Measurements from ENCODE around the gene NT5DC4.

The NT5DC4 gene

GRCh38 chr2:112682101-112682500 is 38.7 kb upstream of the NT5DC4 start:
- peaks cover 4% of the 10 kb centered on the region; the same call in 1 of the 2 replicates for H3K27me3 ChIP-seq (ENCODE audit: insufficient read depth, low read length)
- no peak overlapping the region for H2AFZ ChIP-seq (ENCODE audit: low read length)
- H3K9me2 ChIP-seq (ENCODE audit: low read depth, low read length): no peaks in the 10 kb centered on the region
- H3K4me2 ChIP-seq (ENCODE audit: low read length): no peak overlapping the region
- no peaks in the 10 kb centered on the region for H4K20me1 ChIP-seq (ENCODE audit: insufficient read depth, low read length)
- H3K4me1 ChIP-seq (ENCODE audit: insufficient read depth, low read length, severe bottlenecking): no peaks in the 10 kb centered on the region
- no peaks in the 10 kb centered on the region for H3K36me3 ChIP-seq (ENCODE audit: insufficient read depth, low read length)
- TF ChIP-seq, protein P1, sequence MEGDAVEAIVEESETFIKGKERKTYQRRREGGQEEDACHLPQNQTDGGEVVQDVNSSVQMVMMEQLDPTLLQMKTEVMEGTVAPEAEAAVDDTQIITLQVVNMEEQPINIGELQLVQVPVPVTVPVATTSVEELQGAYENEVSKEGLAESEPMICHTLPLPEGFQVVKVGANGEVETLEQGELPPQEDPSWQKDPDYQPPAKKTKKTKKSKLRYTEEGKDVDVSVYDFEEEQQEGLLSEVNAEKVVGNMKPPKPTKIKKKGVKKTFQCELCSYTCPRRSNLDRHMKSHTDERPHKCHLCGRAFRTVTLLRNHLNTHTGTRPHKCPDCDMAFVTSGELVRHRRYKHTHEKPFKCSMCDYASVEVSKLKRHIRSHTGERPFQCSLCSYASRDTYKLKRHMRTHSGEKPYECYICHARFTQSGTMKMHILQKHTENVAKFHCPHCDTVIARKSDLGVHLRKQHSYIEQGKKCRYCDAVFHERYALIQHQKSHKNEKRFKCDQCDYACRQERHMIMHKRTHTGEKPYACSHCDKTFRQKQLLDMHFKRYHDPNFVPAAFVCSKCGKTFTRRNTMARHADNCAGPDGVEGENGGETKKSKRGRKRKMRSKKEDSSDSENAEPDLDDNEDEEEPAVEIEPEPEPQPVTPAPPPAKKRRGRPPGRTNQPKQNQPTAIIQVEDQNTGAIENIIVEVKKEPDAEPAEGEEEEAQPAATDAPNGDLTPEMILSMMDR (IDR thresholded peaks at IDR 0.05; ENCODE audit: low read length): no peak
- no peak for TF ChIP-seq EZH2 (IDR thresholded peaks at IDR 0.05; ENCODE audit: borderline replicate concordance, low read length)
- no peak overlapping the region for H3K4me3 ChIP-seq (ENCODE audit: low read depth, low read length, poor library complexity, severe bottlenecking)
- no peaks in the 10 kb centered on the region for H3K79me2 ChIP-seq (ENCODE audit: insufficient read depth, low read length)
- no peak overlapping the region for H3K9ac ChIP-seq (ENCODE audit: low read length)
- H3K9me3 ChIP-seq (ENCODE audit: low read length): no peaks in the 10 kb centered on the region
- H3K27ac ChIP-seq (ENCODE audit: low read depth, low read length, poor library complexity, severe bottlenecking): no peak overlapping the region
- H3F3A ChIP-seq (ENCODE audit: insufficient read depth, low read length): no peaks in the 10 kb centered on the region

DNA sequence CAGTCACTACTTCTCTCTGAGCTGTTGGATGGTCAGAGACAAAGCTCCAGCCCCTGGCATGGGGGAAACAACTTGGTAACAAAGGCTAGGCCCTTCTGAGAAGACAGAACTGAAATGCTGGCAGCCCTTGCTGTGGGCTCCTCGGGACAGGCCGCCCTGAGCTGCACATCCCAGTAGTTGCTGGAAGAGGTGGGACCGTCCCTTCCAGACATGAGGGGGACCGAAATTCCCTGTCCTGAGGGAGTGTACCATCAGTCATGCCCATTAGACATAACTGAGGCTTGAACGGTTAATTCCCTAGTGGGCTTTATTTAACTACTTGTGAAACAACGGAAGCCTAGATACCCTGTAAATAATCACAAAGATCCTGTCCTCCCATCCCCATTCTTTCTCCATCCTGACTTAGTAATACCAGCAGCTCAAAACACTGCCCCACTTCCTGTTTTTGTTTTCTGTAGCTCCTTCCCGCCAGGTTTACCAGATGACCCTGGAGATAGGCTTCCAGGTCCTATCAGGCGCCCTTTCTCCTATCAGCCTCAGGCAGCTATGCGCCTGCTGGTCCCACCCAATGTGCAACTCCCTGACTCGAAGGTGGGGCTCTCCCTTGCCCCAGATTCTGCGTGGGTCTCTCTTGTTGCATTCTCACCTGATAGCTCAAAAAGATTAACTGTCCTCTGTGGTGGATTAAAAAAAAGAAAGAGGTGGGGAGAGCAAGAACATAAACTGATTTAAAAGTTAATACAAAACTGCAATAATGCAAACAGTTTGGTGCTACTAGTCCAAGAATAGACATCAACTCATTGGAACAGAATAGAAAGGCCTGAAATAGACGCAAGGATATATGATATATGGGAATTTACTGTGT is 37.0 kb upstream of the NT5DC4 start:
- no peak overlapping the region for H3K4me3 ChIP-seq (ENCODE audit: low read depth, low read length, poor library complexity, severe bottlenecking)
- no peaks in the 10 kb centered on the region for H3K9me3 ChIP-seq (ENCODE audit: low read length)
- H3K9me2 ChIP-seq (ENCODE audit: low read depth, low read length): no peaks in the 10 kb centered on the region
- H2AFZ ChIP-seq (ENCODE audit: low read length): no peak overlapping the region
- no peak overlapping the region for H3K27ac ChIP-seq (ENCODE audit: low read depth, low read length, poor library complexity, severe bottlenecking)
- H3K4me1 ChIP-seq (ENCODE audit: insufficient read depth, low read length, severe bottlenecking): no peaks in the 10 kb centered on the region
- H3F3A ChIP-seq (ENCODE audit: insufficient read depth, low read length): no peaks in the 10 kb centered on the region
- H4K20me1 ChIP-seq (ENCODE audit: insufficient read depth, low read length): no peaks in the 10 kb centered on the region
- H3K36me3 ChIP-seq (ENCODE audit: insufficient read depth, low read length): no peaks in the 10 kb centered on the region
- no peak overlapping the region for H3K4me2 ChIP-seq (ENCODE audit: low read length)
- H3K27me3 ChIP-seq (ENCODE audit: insufficient read depth, low read length): peaks cover 4% of the 10 kb centered on the region; the same call in 1 of the 2 replicates
- TF ChIP-seq, protein P1 (IDR thresholded peaks at IDR 0.05; ENCODE audit: low read length): no peak
- no peak for TF ChIP-seq EZH2 (IDR thresholded peaks at IDR 0.05; ENCODE audit: borderline replicate concordance, low read length)
- H3K9ac ChIP-seq (ENCODE audit: low read length): no peak overlapping the region
- no peaks in the 10 kb centered on the region for H3K79me2 ChIP-seq (ENCODE audit: insufficient read depth, low read length)

GRCh38 chr2:112684415-112684775 is 36.4 kb upstream of the NT5DC4 start:
- no peak overlapping the region for H2AFZ ChIP-seq (ENCODE audit: low read length)
- H3K27me3 ChIP-seq (ENCODE audit: insufficient read depth, low read length): peaks cover 4% of the 10 kb centered on the region; the same call in 1 of the 2 replicates
- TF ChIP-seq, protein P1 (IDR thresholded peaks at IDR 0.05; ENCODE audit: low read length): no peak
- no peak for TF ChIP-seq EZH2 (IDR thresholded peaks at IDR 0.05; ENCODE audit: borderline replicate concordance, low read length)
- H3K4me1 ChIP-seq (ENCODE audit: insufficient read depth, low read length, severe bottlenecking): no peaks in the 10 kb centered on the region
- H3K9me2 ChIP-seq (ENCODE audit: low read depth, low read length): no peaks in the 10 kb centered on the region
- H3K9ac ChIP-seq (ENCODE audit: low read length): no peak overlapping the region
- H3K36me3 ChIP-seq (ENCODE audit: insufficient read depth, low read length): no peaks in the 10 kb centered on the region
- no peak overlapping the region for H3K27ac ChIP-seq (ENCODE audit: low read depth, low read length, poor library complexity, severe bottlenecking)
- H3K79me2 ChIP-seq (ENCODE audit: insufficient read depth, low read length): no peaks in the 10 kb centered on the region
- no peaks in the 10 kb centered on the region for H3K9me3 ChIP-seq (ENCODE audit: low read length)
- no peak overlapping the region for H3K4me3 ChIP-seq (ENCODE audit: low read depth, low read length, poor library complexity, severe bottlenecking)
- no peak overlapping the region for H3K4me2 ChIP-seq (ENCODE audit: low read length)
- no peaks in the 10 kb centered on the region for H3F3A ChIP-seq (ENCODE audit: insufficient read depth, low read length)
- no peaks in the 10 kb centered on the region for H4K20me1 ChIP-seq (ENCODE audit: insufficient read depth, low read length)

All from OCI-LY1 (cell line).